Astrocyte of the cerebellum (primary cell): ENCODE results near the gene PC.

Experiments used
- DNase-seq: peaks from one replicate; pipeline ENCODE4 v3.0.0-alpha.2; 2011; ENCODE audit warnings: low read depth
- H3K4me3 ChIP-seq: 2 replicates; pipeline ENCODE4 v1.5.1; 2011; ENCODE audit warnings: mild to moderate bottlenecking, low read depth, low read length, moderate library complexity
- CTCF ChIP-seq: IDR thresholded peaks from 2 replicates; pipeline ENCODE4 v1.5.1; 2012; ENCODE audit warnings: low read length, low read depth, moderate library complexity, mild to moderate bottlenecking; ENCODE audit errors: missing control alignments
- in situ Hi-C: cut with HindIII; loops from 2 replicates; pipeline ENCODE4 v1.10.0; 2017; ENCODE audit warnings: low sequenced_read_pairs

PC gene

DNA sequence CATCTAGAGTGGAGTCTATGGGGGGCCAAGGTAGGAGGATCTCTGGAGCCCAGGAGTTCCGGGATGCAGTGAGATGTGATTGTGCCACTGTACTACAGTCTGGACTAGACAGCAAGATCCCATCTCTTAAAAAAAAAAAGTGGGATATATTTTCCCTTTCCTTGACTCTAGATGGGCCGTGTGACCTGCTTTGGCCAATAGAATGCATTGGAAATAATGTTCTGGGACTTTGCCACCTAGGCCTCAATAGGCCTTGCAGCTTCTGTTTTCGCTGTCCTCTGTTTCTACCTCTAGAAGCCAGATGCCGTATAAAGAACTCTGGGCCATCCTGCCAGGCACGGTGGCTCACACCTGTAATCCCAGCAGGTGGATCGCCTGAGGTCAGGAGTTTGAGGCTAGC lies 20.5 kb upstream of the PC start:
- TF ChIP-seq CTCF: no peak
- DNase-seq: no peak
- in situ Hi-C loops: no loop called here

DNA sequence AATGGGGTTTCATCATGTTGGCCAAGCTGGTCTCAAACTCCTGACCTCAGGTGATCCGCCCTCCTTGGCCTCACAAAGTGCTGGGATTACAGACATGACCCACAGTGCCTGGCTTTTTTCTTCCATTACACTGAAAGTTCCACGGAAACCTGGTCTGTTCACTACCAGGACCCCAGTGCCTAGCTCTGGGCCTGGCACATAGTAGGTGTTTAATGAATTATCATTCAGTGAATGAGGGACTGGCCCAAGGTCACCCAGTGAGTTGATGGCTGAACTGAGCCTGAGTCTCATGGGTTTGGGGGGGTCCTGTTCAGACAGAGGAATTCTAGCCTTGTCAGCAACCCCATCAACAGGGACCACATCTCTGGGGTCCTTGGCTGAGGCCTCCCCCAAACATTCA lies 20.0 kb upstream of the PC start:
- in situ Hi-C loops: no loop called here
- no peak for TF ChIP-seq CTCF
- H3K4me3 ChIP-seq: no peak overlapping the region
- DNase-seq: no peak

More for the DNA sequence above, 20.5 kb upstream of the PC start:
- H3K4me3 ChIP-seq: no peak overlapping the region

- no peak overlapping the region for H3K4me3 ChIP-seq
- in situ Hi-C loops: no loop called here
- no peak for TF ChIP-seq CTCF
- DNase-seq: no peak
Observed at GRCh38 chr11:66976925-66977324, 18.7 kb upstream of the PC start.

GRCh38 chr11:66976028-66976467 lies 17.9 kb upstream of the PC start:
- H3K4me3 ChIP-seq: no peak overlapping the region
- DNase-seq: no peak
- in situ Hi-C loops: no loop called here
- TF ChIP-seq CTCF: peak; percentile 93

DNA sequence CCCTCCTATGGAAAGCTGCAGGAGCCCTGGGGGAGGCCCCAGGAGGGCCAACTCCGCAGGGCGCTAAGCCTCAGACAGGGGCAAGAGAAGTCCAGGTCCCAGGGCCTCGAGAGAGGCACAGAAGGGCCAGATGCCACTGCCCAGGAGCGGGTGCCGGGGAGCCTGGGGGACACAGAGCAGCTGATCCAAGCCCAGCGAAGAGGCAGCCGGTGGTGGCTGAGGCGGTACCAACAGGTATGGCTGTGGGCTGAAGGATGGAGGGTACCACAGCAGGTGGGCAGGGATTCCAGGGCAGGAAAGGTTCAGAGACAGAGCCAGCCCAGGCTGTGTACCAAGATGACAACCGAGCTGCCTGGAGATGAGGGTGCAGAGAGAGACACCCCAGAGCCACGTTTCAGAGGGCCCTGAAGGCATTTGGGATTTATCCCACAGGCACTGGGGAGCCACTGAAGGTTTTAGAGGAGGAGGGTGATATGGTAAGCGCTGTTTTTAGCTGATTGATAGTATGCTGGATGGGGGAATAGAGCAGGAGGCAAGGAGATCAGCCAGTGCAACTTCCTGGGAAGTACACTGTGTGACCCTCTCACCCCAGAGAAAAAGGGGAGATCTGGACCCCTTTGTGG lies 17.3 kb upstream of the PC start:
- in situ Hi-C loops: no loop called here
- TF ChIP-seq CTCF: no peak
- H3K4me3 ChIP-seq: no peak overlapping the region
- no peak for DNase-seq

- in situ Hi-C loops: no loop called here
- DNase-seq: no peak
- H3K4me3 ChIP-seq: no peak within 1 kb of the TSS
- TF ChIP-seq CTCF: no peak
Observed at GRCh38 chr11:66974724-66975404, 16.7 kb upstream of the PC start, which contains the start of gene C11orf86. TSS of gene C11orf86 (plus strand) at chr11:66975304. CDS start at chr11:66975363, 59 bp downstream.
